IPS-15b (cell line): ENCODE data around the gene SNX17.

Experiments used
- H3K27me3 ChIP-seq: one replicate; pipeline ENCODE4 v1.6.1; 2013; ENCODE audit warnings: low read length; ENCODE audit not compliant: control insufficient read depth, insufficient read depth
- H3K36me3 ChIP-seq: one replicate; pipeline ENCODE4 v1.6.1; 2013; ENCODE audit warnings: low read length; ENCODE audit not compliant: control insufficient read depth, insufficient read depth
- H3K4me1 ChIP-seq: one replicate; pipeline ENCODE4 v1.6.1; 2013; ENCODE audit warnings: mild to moderate bottlenecking, low read length; ENCODE audit not compliant: control insufficient read depth, insufficient read depth
- H3K4me3 ChIP-seq: one replicate; pipeline ENCODE4 v1.5.1; 2013; ENCODE audit warnings: low read depth, low read length
- H3K9ac ChIP-seq: one replicate; pipeline ENCODE4 v1.6.1; 2013; ENCODE audit warnings: low read depth, mild to moderate bottlenecking, low read length
- H3K9me3 ChIP-seq: one replicate; pipeline ENCODE4 v1.6.1; 2013; ENCODE audit warnings: mild to moderate bottlenecking, low read length; ENCODE audit not compliant: control insufficient read depth, insufficient read depth

Gene SNX17

GRCh38 chr2:27372937-27373336 lies 2.5 kb downstream of the SNX17 start:
- no peak overlapping the region for H3K4me3 ChIP-seq
- no peak overlapping the region for H3K9ac ChIP-seq
- peaks cover 44% of the 10 kb centered on the region for H3K36me3 ChIP-seq
- no peaks in the 10 kb centered on the region for H3K9me3 ChIP-seq
- H3K27me3 ChIP-seq = no peaks in the 10 kb centered on the region
- H3K4me1 ChIP-seq = peaks cover 4% of the 10 kb centered on the region

GRCh38 chr2:27373567-27373966 lies 3.2 kb downstream of the SNX17 start:
- no peak overlapping the region for H3K9ac ChIP-seq
- no peak overlapping the region for H3K4me3 ChIP-seq
- peaks cover 4% of the 10 kb centered on the region for H3K4me1 ChIP-seq
- no peaks in the 10 kb centered on the region for H3K9me3 ChIP-seq
- H3K36me3 ChIP-seq = peaks cover 44% of the 10 kb centered on the region
- no peaks in the 10 kb centered on the region for H3K27me3 ChIP-seq

GRCh38 chr2:27375513-27376099 lies 5.2 kb downstream of the SNX17 start:
- H3K9ac ChIP-seq = no peak overlapping the region
- no peaks in the 10 kb centered on the region for H3K9me3 ChIP-seq
- H3K4me1 ChIP-seq = peaks cover 10% of the 10 kb centered on the region
- H3K36me3 ChIP-seq = peaks cover 45% of the 10 kb centered on the region
- H3K4me3 ChIP-seq = no peak overlapping the region
- no peaks in the 10 kb centered on the region for H3K27me3 ChIP-seq

DNA sequence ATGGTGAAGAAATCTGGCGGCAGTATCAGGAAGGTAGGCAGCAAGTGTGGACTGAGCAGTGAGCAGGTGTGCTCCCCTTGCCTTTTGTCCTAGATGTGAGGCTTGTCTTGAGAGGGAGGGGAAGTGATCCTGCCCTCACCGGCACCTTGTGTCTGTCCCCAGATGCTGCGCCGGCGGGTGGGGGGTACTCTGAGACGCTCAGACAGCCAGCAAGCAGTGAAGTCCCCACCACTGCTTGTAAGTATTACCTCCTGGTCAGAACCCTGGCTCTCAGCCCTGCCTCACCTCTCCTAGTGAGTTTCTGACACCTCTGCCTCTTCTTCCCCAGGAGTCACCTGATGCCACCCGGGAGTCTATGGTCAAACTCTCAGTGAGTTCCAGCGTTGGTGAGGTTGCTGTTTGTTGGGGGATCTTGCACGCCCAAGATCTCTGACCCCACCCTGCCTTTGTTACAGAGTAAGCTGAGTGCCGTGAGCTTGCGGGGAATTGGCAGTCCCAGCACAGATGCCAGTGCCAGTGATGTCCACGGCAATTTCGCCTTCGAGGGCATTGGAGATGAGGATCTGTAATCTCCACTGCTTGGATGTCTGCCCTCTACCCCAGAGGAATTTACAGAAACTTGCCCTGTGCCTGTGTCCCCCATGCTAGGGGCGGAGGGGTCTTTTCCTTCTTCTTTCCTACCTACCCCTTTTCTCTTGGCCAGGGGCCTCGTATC lies 5.9 kb downstream of the SNX17 start:
- Histone ChIP-seq H3K27me3 (no peaks in the 10 kb centered on the region), H3K4me1 (peaks cover 11% of the 10 kb centered on the region), H3K36me3 (peaks cover 46% of the 10 kb centered on the region), H3K9me3 (no peaks in the 10 kb centered on the region), H3K4me3 (no peak overlapping the region), H3K9ac (no peak overlapping the region)

DNA sequence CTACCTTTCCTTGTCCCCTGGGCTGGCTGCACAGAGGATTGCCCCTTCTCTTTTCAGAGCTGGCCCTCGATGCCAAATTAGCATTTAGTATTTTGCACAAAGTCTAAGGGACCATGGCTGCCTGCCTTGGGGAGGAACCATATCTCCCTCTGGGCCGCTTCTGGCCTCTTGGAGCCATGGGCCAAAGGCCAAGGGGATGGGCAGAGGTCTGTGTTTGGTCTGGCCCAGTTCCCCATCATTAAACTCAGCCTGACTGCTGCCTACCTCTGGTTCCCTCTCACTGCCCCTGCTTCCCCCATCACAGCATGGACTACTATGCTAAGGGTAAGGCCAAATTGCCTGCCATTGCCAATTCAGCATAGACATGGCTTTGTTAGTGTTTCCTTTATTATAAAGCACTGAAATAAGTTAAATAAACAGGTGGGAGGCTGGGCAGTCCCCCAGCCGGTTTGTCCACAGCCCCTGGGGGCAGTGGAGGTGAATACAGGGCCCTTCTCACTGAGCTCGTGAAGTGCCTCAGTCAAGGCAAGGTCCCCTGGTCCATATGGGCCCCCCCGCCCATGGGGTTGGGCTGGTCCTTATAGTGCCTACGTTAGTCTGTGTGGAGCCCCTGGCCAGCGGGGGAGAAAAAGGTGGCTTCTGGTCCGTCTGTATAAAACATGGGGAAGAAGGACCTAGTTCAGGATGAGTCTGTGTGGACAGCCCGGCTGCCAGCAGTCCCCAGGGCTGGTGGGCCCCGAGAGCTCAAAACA lies 6.6 kb downstream of the SNX17 start:
- peaks cover 53% of the 10 kb centered on the region for H3K36me3 ChIP-seq
- H3K9me3 ChIP-seq = no peaks in the 10 kb centered on the region

DNA sequence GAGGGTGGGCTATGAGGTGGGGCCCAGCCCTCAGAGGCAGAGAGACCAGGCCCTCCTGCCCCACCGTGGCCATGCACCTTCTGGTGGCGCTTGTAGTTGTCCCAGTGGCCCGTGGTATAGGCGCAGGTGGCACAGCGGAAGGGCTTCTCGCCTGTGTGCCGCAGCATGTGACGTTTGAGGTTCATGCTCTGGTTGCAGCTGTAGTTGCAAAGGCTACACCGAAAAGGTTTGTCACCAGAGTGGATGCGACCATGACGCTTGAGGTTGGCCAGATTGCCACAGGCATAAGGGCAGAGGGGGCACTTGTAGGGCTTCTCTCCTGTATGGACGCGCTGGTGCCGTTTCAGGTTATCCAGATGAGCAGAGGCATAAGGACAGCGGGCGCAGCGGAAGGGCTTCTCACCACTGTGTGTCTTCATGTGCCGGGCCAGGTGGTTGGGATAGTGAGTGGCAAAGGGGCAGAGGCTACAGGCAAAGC lies 7.2 kb downstream of the SNX17 start:
- peaks cover 9% of the 10 kb centered on the region for H3K4me1 ChIP-seq
- H3K9me3 ChIP-seq = no peaks in the 10 kb centered on the region
- H3K27me3 ChIP-seq = no peaks in the 10 kb centered on the region
- H3K4me3 ChIP-seq = no peak overlapping the region
- H3K9ac ChIP-seq = no peak overlapping the region
- H3K36me3 ChIP-seq = peaks cover 58% of the 10 kb centered on the region

More for the DNA sequence above, 6.6 kb downstream of the SNX17 start:
- Histone ChIP-seq H3K27me3 (no peaks in the 10 kb centered on the region), H3K4me3 (no peak overlapping the region), H3K4me1 (peaks cover 12% of the 10 kb centered on the region), H3K9ac (no peak overlapping the region)

GRCh38 chr2:27378096-27378808 lies 7.8 kb downstream of the SNX17 start:
- Histone ChIP-seq H3K4me3 (no peak overlapping the region), H3K27me3 (no peaks in the 10 kb centered on the region), H3K36me3 (peaks cover 57% of the 10 kb centered on the region), H3K9ac (no peak overlapping the region), H3K4me1 (peaks cover 9% of the 10 kb centered on the region), H3K9me3 (no peaks in the 10 kb centered on the region)

DNA sequence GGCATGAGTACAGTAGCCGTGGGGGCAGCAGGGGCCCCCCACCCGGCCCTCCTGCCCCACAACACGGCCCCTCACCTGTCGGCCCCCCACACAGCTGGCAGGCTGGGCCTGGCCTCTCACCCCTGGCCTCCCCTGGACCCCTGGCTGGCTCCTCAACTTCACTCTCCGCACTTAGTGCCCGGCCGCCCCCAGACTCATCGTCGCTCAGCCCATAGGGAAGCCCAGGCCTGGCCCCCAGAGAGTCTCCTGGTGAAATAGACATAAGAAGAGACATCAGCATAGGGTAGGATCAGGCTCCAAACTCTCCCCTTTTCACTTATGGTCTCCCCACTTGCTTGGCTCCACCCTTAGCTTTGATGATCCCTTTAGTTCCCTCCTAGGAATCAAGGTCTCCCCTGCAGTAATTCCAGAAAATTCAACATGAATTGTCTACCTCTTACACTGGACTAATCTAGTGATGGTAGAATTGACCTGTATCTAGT lies 8.4 kb downstream of the SNX17 start:
- Histone ChIP-seq H3K9ac (peak overlapping the region; percentile 97), H3K27me3 (no peaks in the 10 kb centered on the region), H3K4me1 (peaks cover 9% of the 10 kb centered on the region), H3K4me3 (no peak overlapping the region), H3K9me3 (no peaks in the 10 kb centered on the region), H3K36me3 (peaks cover 61% of the 10 kb centered on the region)

DNA sequence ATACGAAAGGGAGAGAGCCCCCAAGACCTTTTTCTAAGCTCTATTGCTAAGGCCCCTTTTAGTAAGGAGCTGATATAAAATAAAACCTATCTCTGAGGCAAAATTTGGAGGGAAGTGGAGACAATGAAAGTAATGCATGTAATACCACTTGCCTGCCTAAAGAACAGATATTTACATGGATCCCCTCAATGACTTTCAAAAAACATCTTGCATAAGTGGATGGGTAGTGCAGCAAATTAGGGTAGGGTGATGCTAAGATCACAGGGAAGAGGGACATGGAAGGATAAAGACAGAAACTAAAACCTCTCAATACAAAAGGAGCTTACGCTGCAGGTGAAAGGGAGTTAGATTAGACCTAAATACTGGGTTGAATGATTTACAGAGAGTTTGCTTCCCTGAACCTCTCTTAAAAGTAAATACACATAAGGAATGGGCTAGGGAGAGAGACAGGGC lies 9.0 kb downstream of the SNX17 start:
- Histone ChIP-seq H3K4me3 (peak overlapping the region; percentile 95), H3K27me3 (no peaks in the 10 kb centered on the region), H3K9me3 (no peaks in the 10 kb centered on the region), H3K9ac (peak overlapping the region; percentile 97), H3K36me3 (peaks cover 63% of the 10 kb centered on the region), H3K4me1 (peaks cover 9% of the 10 kb centered on the region)

GRCh38 chr2:27379836-27380625 lies 9.6 kb downstream of the SNX17 start:
- peaks cover 9% of the 10 kb centered on the region for H3K4me1 ChIP-seq
- H3K9ac ChIP-seq = peak overlapping the region; percentile 97
- peak overlapping the region; percentile 95 for H3K4me3 ChIP-seq
- H3K27me3 ChIP-seq = no peaks in the 10 kb centered on the region
- H3K9me3 ChIP-seq = no peaks in the 10 kb centered on the region
- peaks cover 66% of the 10 kb centered on the region for H3K36me3 ChIP-seq
